ENCODE data around the gene POLR2E. TPM values are rescaled to one million over a fixed set of nuclear protein-coding genes. Genes with fewer than 3 reads are reported as not detected.

POLR2E gene
- total and polyA plus RNA-seq, 4 donors = 51.8 to 211 (median 171) TPM

DNA sequence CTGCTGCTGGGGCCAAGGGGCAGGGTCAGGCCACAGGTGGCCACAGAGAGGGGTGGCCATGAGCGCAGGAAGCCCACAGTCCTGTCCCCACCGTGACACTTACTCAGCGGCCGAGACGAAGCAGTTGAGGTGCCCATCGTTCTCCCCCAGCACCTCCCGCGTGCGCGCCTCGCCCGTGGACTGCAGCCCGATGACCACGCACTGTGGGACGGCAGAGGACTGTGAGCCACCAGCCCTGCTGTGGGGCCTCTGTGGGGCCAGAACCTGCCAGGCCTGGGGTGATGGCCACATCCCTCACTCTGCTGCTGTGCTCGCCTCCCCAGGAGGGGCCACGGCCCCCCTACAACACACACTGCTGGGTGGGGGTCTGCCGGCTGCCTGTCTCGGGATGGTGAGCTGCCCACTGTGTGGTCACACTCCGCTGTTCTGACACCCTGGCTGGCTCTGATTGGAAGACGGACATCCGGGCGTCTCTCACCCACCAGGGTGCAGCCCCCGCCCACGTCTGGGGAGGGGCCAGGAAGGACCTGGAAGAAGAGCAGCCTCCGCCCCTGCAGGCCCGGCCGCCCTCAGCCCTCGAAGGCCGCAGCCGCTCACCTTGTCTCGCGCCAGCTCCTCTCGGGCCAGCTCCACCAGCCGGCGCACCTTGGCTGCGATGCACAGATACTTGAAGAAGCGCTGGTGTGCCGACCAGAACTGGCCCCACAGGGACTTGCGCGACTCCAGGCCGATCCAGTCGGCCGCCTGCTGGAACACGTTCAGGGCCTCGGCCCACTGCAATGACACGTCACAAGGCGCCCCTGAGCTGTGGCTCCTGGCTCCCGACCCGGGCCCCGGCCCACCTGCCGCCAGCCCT is 21.8 kb upstream of the POLR2E start:
- Histone ChIP-seq H3K27ac (ENCODE audit: low read depth in 1 of 2, low read length in 2 of 2) (no peak overlapping the region), H3K4me3 (ENCODE audit: low read depth in 1 of 3, low read length in 3 of 3) (no peak overlapping the region), H3K36me3 (ENCODE audit: control insufficient read depth in 4 of 4, insufficient read depth in 3 of 4, low read depth in 1 of 4, low read length in 3 of 4) (peaks cover 11 to 61% (median 35%) of the 10 kb centered on the region in 4 donors), H3K9ac (ENCODE audit: low read depth in 1 of 2, low read length in 2 of 2) (no peak overlapping the region), H3K9me3 (ENCODE audit: control insufficient read depth in 4 of 4, low read length in 3 of 4) (no peaks in the 10 kb centered on the region), H3K4me1 (ENCODE audit: control insufficient read depth in 4 of 4, insufficient read depth in 4 of 4, low read length in 3 of 4) (peaks cover 8 to 21% (median 18%) of the 10 kb centered on the region in 4 donors), H3K27me3 (ENCODE audit: control insufficient read depth in 4 of 4, insufficient read depth in 4 of 4, low read length in 3 of 4) (no peaks in the 10 kb centered on the region)
- no peak for DNase-seq (ENCODE audit: low spot score)
- 95% methylated on average over 52 of the region's 52 CpGs for WGBS
- no peak for TF ChIP-seq HNF4A (conservative IDR thresholded peaks at IDR 0.05)
- TF ChIP-seq EGR1 (IDR thresholded peaks at IDR 0.05; ENCODE audit: low read depth in 2 of 2) = no peak
- no peak for TF ChIP-seq NR2F2 (IDR thresholded peaks at IDR 0.05)
- no peak for TF ChIP-seq FOXA2 (IDR thresholded peaks at IDR 0.05)
- no peak for TF ChIP-seq GABPA (IDR thresholded peaks at IDR 0.05 in 1 of 2, conservative IDR thresholded peaks at IDR 0.05 in 1 of 2)
- no peak for TF ChIP-seq FOXA1 (IDR thresholded peaks at IDR 0.05)
- no peak for TF ChIP-seq TAF1 (conservative IDR thresholded peaks at IDR 0.05)
- no peak for TF ChIP-seq RXRA (IDR thresholded peaks at IDR 0.05)
- TF ChIP-seq, protein P1, sequence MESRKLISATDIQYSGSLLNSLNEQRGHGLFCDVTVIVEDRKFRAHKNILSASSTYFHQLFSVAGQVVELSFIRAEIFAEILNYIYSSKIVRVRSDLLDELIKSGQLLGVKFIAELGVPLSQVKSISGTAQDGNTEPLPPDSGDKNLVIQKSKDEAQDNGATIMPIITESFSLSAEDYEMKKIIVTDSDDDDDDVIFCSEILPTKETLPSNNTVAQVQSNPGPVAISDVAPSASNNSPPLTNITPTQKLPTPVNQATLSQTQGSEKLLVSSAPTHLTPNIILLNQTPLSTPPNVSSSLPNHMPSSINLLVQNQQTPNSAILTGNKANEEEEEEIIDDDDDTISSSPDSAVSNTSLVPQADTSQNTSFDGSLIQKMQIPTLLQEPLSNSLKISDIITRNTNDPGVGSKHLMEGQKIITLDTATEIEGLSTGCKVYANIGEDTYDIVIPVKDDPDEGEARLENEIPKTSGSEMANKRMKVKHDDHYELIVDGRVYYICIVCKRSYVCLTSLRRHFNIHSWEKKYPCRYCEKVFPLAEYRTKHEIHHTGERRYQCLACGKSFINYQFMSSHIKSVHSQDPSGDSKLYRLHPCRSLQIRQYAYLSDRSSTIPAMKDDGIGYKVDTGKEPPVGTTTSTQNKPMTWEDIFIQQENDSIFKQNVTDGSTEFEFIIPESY (IDR thresholded peaks at IDR 0.05) = no peak
- TF ChIP-seq, protein P2, sequence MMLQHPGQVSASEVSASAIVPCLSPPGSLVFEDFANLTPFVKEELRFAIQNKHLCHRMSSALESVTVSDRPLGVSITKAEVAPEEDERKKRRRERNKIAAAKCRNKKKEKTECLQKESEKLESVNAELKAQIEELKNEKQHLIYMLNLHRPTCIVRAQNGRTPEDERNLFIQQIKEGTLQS (IDR thresholded peaks at IDR 0.05) = no peak
- TF ChIP-seq, protein P3, sequence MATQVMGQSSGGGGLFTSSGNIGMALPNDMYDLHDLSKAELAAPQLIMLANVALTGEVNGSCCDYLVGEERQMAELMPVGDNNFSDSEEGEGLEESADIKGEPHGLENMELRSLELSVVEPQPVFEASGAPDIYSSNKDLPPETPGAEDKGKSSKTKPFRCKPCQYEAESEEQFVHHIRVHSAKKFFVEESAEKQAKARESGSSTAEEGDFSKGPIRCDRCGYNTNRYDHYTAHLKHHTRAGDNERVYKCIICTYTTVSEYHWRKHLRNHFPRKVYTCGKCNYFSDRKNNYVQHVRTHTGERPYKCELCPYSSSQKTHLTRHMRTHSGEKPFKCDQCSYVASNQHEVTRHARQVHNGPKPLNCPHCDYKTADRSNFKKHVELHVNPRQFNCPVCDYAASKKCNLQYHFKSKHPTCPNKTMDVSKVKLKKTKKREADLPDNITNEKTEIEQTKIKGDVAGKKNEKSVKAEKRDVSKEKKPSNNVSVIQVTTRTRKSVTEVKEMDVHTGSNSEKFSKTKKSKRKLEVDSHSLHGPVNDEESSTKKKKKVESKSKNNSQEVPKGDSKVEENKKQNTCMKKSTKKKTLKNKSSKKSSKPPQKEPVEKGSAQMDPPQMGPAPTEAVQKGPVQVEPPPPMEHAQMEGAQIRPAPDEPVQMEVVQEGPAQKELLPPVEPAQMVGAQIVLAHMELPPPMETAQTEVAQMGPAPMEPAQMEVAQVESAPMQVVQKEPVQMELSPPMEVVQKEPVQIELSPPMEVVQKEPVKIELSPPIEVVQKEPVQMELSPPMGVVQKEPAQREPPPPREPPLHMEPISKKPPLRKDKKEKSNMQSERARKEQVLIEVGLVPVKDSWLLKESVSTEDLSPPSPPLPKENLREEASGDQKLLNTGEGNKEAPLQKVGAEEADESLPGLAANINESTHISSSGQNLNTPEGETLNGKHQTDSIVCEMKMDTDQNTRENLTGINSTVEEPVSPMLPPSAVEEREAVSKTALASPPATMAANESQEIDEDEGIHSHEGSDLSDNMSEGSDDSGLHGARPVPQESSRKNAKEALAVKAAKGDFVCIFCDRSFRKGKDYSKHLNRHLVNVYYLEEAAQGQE (IDR thresholded peaks at IDR 0.05) = no peak
- TF ChIP-seq JUND (IDR thresholded peaks at IDR 0.05) = no peak
- no peak for TF ChIP-seq SP1 (IDR thresholded peaks at IDR 0.05)
- TF ChIP-seq MAX (IDR thresholded peaks at IDR 0.05) = no peak

GRCh38 chr19:1115646-1116420 is 20.7 kb upstream of the POLR2E start:
- H3K27me3 ChIP-seq (ENCODE audit: control insufficient read depth in 4 of 4, insufficient read depth in 4 of 4, low read length in 3 of 4) = no peaks in the 10 kb centered on the region
- TF ChIP-seq FOXA2 (IDR thresholded peaks at IDR 0.05) = no peak
- TF ChIP-seq, protein P3 (IDR thresholded peaks at IDR 0.05) = no peak
- TF ChIP-seq, protein P1 (IDR thresholded peaks at IDR 0.05) = no peak
- TF ChIP-seq, protein P2 (IDR thresholded peaks at IDR 0.05) = no peak
- no peaks in the 10 kb centered on the region for H3K9me3 ChIP-seq (ENCODE audit: control insufficient read depth in 4 of 4, low read length in 3 of 4)
- H3K9ac ChIP-seq (ENCODE audit: low read depth in 1 of 2, low read length in 2 of 2) = no peak overlapping the region
- peaks cover 5 to 58% (median 34%) of the 10 kb centered on the region in 4 donors for H3K36me3 ChIP-seq (ENCODE audit: control insufficient read depth in 4 of 4, insufficient read depth in 3 of 4, low read depth in 1 of 4, low read length in 3 of 4)
- H3K27ac ChIP-seq (ENCODE audit: low read depth in 1 of 2, low read length in 2 of 2) = no peak overlapping the region
- 93% methylated on average over 35 of the region's 35 CpGs for WGBS
- H3K4me1 ChIP-seq (ENCODE audit: control insufficient read depth in 4 of 4, insufficient read depth in 4 of 4, low read length in 3 of 4) = peaks cover 8 to 21% (median 18%) of the 10 kb centered on the region in 4 donors
- no peak for DNase-seq (ENCODE audit: low spot score)
- no peak overlapping the region for H3K4me3 ChIP-seq (ENCODE audit: low read depth in 1 of 3, low read length in 3 of 3)
